GM23338 (cell line): ENCODE results near the gene STIM1. TPM values are rescaled to one million over a fixed set of nuclear protein-coding genes. Genes with fewer than 3 reads are reported as not detected.

ENCODE experiments used
- ATAC-seq: fragments of 200-7000 bp; cut with Tn5 transposase; 3 replicates; pipeline ENCODE4 v1.9.1; 2020
- DNase-seq: peaks from one replicate; pipeline ENCODE4 v3.0.0-alpha.2; 2015; ENCODE audit warnings: low spot score
- H2AFZ ChIP-seq: fragments of 200-600 bp; sonication (generic); 2 replicates; pipeline ENCODE4 v1.8.0; 2016; ENCODE audit warnings: antibody characterized with exemption, mild to moderate bottlenecking, moderate library complexity
- H3F3A ChIP-seq: fragments of 200-600 bp; sonication (generic); replicated peaks from 2 replicates; pipeline ENCODE4 v1.8.0; 2017; ENCODE audit warnings: antibody characterized with exemption, mixed run types, low read depth
- H3K27ac ChIP-seq: fragments of 200-600 bp; sonication (generic); 2 replicates; pipeline ENCODE4 v1.6.1; 2016; ENCODE audit warnings: low read depth
- H3K27me3 ChIP-seq: fragments of 200-600 bp; sonication (generic); 2 replicates; pipeline ENCODE4 v1.8.0; 2016; ENCODE audit warnings: mild to moderate bottlenecking, mixed run types, moderate library complexity; ENCODE audit not compliant: insufficient read depth
- H3K36me3 ChIP-seq: fragments of 200-600 bp; sonication (generic); 2 replicates; pipeline ENCODE4 v1.8.0; 2016; ENCODE audit warnings: mild to moderate bottlenecking; ENCODE audit not compliant: insufficient read depth
- H3K4me1 ChIP-seq: fragments of 200-600 bp; sonication (generic); 2 replicates; pipeline ENCODE4 v1.8.0; 2016; ENCODE audit warnings: mild to moderate bottlenecking, moderate library complexity; ENCODE audit not compliant: insufficient read depth
- H3K4me2 ChIP-seq: fragments of 200-600 bp; sonication (generic); 2 replicates; pipeline ENCODE4 v1.7.1; 2017; ENCODE audit warnings: mixed run types
- H3K4me3 ChIP-seq: fragments of 200-600 bp; sonication (generic); 2 replicates; pipeline ENCODE4 v1.6.1; 2016; ENCODE audit warnings: mixed run types
- H3K79me2 ChIP-seq: fragments of 200-600 bp; sonication (generic); replicated peaks from 2 replicates; pipeline ENCODE4 v1.8.0; 2017; ENCODE audit warnings: mild to moderate bottlenecking; ENCODE audit not compliant: insufficient read depth
- H3K9me2 ChIP-seq: fragments of 200-600 bp; sonication (generic); 2 replicates; pipeline ENCODE4 v1.8.0; 2017; ENCODE audit not compliant: insufficient read depth
- H4K20me1 ChIP-seq: fragments of 200-600 bp; sonication (generic); replicated peaks from 2 replicates; pipeline ENCODE4 v1.8.0; 2017; ENCODE audit warnings: mild to moderate bottlenecking; ENCODE audit not compliant: insufficient read depth
- H3K27ac Mint-ChIP-seq: 2 replicates; pipeline ENCODE4 v1.8.0; 2020; ENCODE audit warnings: inconsistent platforms, mild to moderate bottlenecking, moderate library complexity, mixed read lengths
- H3K27me3 Mint-ChIP-seq: 3 replicates; pipeline ENCODE4 v1.8.0; 2022; ENCODE audit warnings: low read depth, mild to moderate bottlenecking, moderate library complexity, mixed read lengths, inconsistent platforms; ENCODE audit not compliant: insufficient read depth, poor library complexity
- H3K36me3 Mint-ChIP-seq: 3 replicates; pipeline ENCODE4 v1.8.0; 2021; ENCODE audit warnings: low read depth, mild to moderate bottlenecking, inconsistent platforms, moderate library complexity, mixed read lengths
- H3K4me1 Mint-ChIP-seq: 3 replicates; pipeline ENCODE4 v1.8.0; 2020; ENCODE audit warnings: mild to moderate bottlenecking, inconsistent platforms, mixed read lengths
- H3K4me3 Mint-ChIP-seq: 3 replicates; pipeline ENCODE4 v1.8.0; 2021; ENCODE audit warnings: moderate library complexity, mild to moderate bottlenecking, inconsistent platforms, mixed read lengths
- H3K9me3 Mint-ChIP-seq: 3 replicates; pipeline ENCODE4 v1.8.0; 2020; ENCODE audit warnings: moderate library complexity, mild to moderate bottlenecking, inconsistent platforms, mixed read lengths
- ETS1 ChIP-seq: IDR thresholded peaks from 2 replicates; pipeline ENCODE4 v1.6.1; 2016; ENCODE audit warnings: antibody characterized with exemption
- REST ChIP-seq: IDR thresholded peaks from one replicate; pipeline ENCODE4 v1.6.1; 2018; ENCODE audit warnings: antibody characterized with exemption; ENCODE audit not compliant: unreplicated experiment
- ZNF331 ChIP-seq: fragments of 250-450 bp; sonication (Bioruptor Pico); IDR thresholded peaks from 2 replicates; pipeline ENCODE4 v1.5.0; 2020; ENCODE audit warnings: low read depth, mild to moderate bottlenecking, moderate library complexity
- ZNF462 ChIP-seq: fragments of 250-450 bp; sonication (Bioruptor Pico); IDR thresholded peaks from 2 replicates; pipeline ENCODE4 v1.5.0; 2020; ENCODE audit warnings: mild to moderate bottlenecking, moderate library complexity
- polyA plus RNA-seq: library from polyadenylated mRNA; unstranded; fragments of >200 nt; fragmentation: Nextera tagmentation; extraction: Ambion mirVana; gene quantifications from 2 replicates; pipeline ENCODE4 v1.2.1, GENCODE V29; 2016
- total RNA-seq: library from RNA; depleted of rRNA; stranded (reverse); fragments of >200 nt; shearing (Covaris generic); gene quantifications from 2 replicates; pipeline ENCODE4 v1.2.3, GENCODE V29; 2014

Gene STIM1
- total and polyA plus RNA-seq, 2 experiments from 2014 or later: 3.5 to 14.0 TPM

GRCh38 chr11:3970108-3970507, 114.6 kb downstream of the STIM1 start (continued):
- TF ChIP-seq ZNF462 (CRISPR knock-in tag) (no peak), ETS1 (no peak)

- Histone ChIP-seq H4K20me1 (no peaks in the 10 kb centered on the region), H3K27me3 (no peaks in the 10 kb centered on the region), H3K79me2 (no peaks in the 10 kb centered on the region), H3K9me2 (no peaks in the 10 kb centered on the region), H2AFZ (no peak overlapping the region), H3K27ac (no peak overlapping the region), H3F3A (no peaks in the 10 kb centered on the region), H3K4me2 (no peak overlapping the region), H3K4me1 (no peaks in the 10 kb centered on the region), H3K4me3 (no peak overlapping the region), H3K36me3 (no peaks in the 10 kb centered on the region)
- H3K9me3 Mint-ChIP-seq: no peaks in the 10 kb centered on the region
- H3K27me3 Mint-ChIP-seq: no peaks in the 10 kb centered on the region
- H3K4me3 Mint-ChIP-seq: no peak overlapping the region
- DNase-seq: no peak
- no peaks in the 10 kb centered on the region for H3K36me3 Mint-ChIP-seq
- no peak overlapping the region for H3K27ac Mint-ChIP-seq
- H3K4me1 Mint-ChIP-seq: peaks cover 2% of the 10 kb centered on the region; the same call in 2 of the 3 replicates
- no peak for ATAC-seq
- TF ChIP-seq ZNF331 (CRISPR knock-in tag): no peak
- TF ChIP-seq REST: no peak
Measured at GRCh38 chr11:3971756-3972404, 116.4 kb downstream of the STIM1 start.
